GM18507 (cell line): ENCODE results near the gene TGM3.

Source experiments
- DNase-seq: peaks from one replicate; pipeline ENCODE4 v3.0.0; 2011; ENCODE audit warnings: low read depth; ENCODE audit not compliant: insufficient read length; ENCODE audit errors: extremely low spot score
- FAIRE-seq: peaks from 2 replicates; lab custom pipeline; 2011; peaks lifted over from hg19 to GRCh38; lab: Jason Lieb, UNC

Gene TGM3

GRCh38 chr20:2361035-2361593 lies 65.3 kb downstream of the TGM3 start:
- DNase-seq (no peak), FAIRE-seq (no peak)

DNA sequence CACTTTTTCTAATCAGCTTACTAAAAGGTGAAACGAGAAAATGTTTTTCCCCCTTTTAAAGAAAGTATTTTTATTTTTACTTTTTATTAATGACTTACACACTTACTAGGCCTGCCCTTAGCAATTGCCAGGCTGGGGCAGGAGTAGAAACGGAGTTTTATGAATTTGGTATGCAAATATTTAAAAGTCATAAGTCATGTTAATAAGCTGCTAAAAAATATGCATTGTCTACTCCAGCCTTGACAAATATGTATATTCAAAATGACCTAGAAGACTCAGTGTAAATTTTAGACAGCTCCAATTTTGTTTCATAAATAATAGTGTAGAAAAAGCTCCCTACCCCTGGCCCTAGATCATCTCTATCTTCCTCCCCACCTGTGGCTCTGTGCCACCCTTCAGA lies 67.4 kb downstream of the TGM3 start:
- DNase-seq = no peak
- FAIRE-seq = no peak

GRCh38 chr20:2363587-2363986 lies 67.8 kb downstream of the TGM3 start:
- DNase-seq = no peak
- no peak for FAIRE-seq

DNA sequence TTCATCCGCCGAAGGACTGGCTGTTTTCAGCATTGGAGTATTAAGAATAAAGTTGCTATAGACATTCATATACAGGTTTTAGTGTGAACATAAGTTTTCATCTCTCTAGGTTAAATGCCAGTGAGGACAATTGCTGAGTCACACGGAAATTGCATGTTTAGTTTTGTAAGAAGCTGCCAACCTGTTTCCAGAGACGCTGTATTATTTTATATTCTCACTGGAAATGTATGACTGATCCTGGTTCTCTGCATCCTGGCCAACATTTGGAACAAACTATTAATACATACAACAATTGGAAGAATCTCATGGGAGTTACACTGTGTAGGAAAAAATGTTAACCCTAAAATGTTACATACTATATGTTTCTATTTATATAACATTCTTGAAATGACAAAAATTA lies 68.2 kb downstream of the TGM3 start:
- DNase-seq (no peak), FAIRE-seq (no peak)

DNA sequence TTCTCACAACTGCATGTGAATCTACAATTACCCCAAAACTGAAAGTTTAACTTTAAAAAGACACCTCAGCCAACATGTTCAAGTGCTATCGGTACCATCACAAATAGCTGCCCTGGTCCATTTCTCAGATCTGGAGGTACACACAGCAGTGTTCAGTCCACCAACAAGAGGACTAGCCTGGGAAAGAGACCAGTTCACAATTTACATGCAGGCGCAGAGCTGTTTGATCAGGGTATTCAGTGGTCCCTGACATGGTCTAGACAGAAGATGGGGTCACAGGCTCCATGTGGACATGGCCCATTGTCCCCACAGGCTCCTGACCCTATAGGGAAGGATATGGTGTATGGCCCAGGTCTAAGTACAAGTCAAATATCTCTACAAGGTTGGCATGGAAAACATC lies 69.3 kb downstream of the TGM3 start:
- no peak for DNase-seq
- no peak for FAIRE-seq

DNA sequence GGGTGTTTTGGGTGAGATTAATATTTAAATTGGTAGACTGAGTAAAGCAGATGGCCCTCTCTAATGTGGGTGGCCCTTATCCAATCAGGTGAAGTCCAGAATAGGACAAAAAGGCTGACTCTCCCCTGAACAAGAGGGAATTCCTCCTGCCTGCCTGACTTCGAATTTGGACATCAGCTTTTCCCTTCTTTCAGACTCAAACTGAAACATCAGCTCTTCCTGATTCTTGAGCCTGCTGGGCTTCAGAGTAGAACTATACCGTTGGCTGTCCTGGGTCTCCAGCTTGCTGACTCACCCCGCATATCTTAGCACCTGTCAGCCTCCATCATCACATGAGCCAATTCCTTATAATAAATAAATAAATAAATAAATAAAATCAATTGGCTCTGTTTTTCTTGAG lies 69.9 kb downstream of the TGM3 start:
- no peak for DNase-seq
- FAIRE-seq = no peak

DNA sequence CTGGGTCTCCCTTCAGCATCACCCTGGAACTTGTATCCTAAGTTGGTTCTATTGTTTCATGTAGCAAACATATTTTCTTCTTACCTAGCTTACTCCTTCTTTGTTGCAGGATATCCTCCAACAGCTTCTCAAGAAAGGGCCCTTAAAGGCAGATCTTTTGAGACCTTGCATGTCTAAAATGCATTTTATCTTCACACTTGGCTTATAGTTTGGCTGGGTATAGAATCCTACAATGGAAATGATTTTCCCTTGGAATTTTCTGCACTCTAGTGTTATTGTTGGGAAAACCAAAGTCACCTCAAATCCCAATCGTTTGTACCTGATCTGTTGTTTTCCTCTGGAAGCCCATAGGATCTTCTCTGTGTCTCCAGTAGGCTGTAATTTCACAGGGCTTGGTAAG lies 72.8 kb downstream of the TGM3 start:
- no peak for DNase-seq

GRCh38 chr20:2373098-2373497 lies 77.3 kb downstream of the TGM3 start:
- FAIRE-seq (no peak), DNase-seq (no peak)

More for the DNA sequence above, 72.8 kb downstream of the TGM3 start:
- FAIRE-seq = no peak

- FAIRE-seq = no peak
- DNase-seq = no peak
These were observed 78.7 kb downstream of the TGM3 start for GRCh38 chr20:2374346-2375125.

GRCh38 chr20:2378893-2379292 lies 83.1 kb downstream of the TGM3 start:
- FAIRE-seq = no peak
- DNase-seq = no peak

DNA sequence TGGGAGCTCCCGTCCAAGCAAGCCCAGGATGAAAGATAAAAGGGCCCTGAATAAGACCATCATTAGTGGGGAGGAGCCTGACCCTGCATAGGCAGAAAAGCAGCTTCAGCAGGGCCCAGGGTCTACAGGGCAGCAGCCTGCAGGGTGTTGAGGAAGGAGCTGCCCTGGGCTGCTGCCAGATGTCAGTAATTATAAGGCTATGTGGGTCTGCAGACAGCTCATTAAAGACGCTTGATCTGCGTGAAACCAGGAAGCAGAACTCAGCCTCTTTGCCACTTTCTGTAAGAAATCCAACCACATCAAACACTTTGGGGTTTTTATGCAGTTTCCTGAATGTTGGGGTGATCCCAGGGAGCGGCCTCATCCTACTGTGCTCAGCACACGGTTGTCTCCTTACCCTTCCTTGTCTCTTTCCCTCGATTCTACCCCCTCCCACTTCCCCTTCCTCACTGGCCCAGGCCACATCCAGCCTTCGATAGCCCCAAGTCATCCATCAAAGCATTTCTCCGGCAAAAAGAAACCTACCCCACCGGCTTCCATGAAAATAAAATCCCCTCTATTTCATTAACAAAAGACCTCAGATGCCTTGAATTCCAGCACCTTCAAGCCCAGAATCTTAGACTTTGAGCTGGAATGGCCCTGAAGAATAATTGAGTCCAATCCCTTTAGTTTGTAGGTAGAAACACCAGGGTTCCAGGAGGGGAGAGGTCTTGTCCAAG lies 83.9 kb downstream of the TGM3 start:
- DNase-seq = no peak
- no peak for FAIRE-seq

- FAIRE-seq (no peak), DNase-seq (no peak)
These were observed 84.8 kb downstream of the TGM3 start, which contains the start of gene TGM6 for GRCh38 chr20:2380601-2381000. TSS of gene TGM6 (plus strand) at chr20:2380901. CDS start at chr20:2380969, 68 bp downstream.

DNA sequence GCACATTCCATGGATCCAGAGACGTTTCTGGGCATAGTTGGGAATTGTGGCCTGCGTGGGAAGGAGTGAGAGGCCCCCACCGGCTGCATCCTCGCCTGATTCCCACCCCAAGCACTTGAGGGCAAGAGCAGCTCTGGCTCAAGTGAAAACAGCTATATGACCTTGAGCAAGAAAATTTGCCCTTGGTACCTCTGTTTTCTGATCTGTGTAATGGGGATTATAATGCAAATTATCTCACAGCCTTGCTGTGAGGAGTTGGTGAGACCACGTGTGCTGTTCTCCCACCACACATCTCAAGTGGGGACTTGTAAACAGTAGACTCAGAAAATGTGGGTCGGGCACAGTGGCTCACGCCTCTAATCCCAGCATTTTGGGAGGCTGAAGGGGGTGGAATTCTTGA lies 85.5 kb downstream of the TGM3 start:
- DNase-seq (no peak), FAIRE-seq (no peak)

GRCh38 chr20:2382833-2383232 lies 87.0 kb downstream of the TGM3 start:
- FAIRE-seq (no peak), DNase-seq (no peak)

DNA sequence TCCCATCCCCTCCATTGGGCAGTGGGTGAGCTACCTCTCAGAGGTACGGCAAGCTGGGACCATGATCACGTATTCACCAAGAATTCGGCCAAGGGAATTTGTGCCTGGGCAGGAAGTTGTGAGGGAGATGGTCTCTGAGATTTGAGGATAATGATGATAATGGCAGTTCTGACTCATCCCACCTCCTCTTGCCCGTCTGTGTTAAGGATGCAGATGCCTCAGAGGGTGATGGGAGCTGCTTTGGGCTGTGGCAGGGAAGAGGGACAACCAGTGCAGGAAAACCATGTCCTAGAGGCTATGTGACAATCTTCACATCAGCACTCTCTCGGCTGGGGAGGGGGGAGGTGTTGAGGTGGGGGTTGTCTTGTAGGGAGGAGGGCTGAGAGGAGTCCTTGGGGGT lies 89.2 kb downstream of the TGM3 start:
- DNase-seq (no peak), FAIRE-seq (no peak)

GRCh38 chr20:2385496-2385895 lies 89.7 kb downstream of the TGM3 start:
- FAIRE-seq = no peak
- no peak for DNase-seq

- FAIRE-seq = no peak
- no peak for DNase-seq
These were observed 90.8 kb downstream of the TGM3 start for GRCh38 chr20:2386516-2387179.

DNA sequence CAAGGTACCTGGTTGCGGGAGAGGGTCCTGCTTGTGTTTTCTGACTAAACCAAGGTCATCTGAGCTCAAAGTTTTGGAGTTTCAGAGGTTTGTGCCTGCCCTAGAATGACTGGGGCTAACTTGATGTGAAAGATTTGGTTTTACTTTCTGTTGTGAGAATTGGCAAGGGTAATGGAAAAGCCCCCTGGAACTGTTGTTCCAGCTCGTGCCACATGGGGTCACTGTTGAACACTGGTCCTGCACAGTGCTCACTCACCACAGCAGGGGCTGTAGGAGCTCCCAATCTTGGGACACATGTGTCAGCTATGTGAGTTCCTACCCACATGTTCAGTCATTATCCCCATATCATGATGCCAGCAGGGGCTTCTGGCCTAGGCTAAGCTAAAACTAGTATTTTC lies 91.4 kb downstream of the TGM3 start:
- DNase-seq (peak; percentile 28), FAIRE-seq (peak; percentile 70)

- FAIRE-seq (no peak), DNase-seq (no peak)
These were observed 91.8 kb downstream of the TGM3 start for GRCh38 chr20:2387580-2387979.
